HG03025 (cell line): Measurements from ENCODE around the gene CORO2A.
"Not testable (repeated sequence)": the region's sequence is repeated elsewhere in the genome, so short reads cannot be mapped to it uniquely, and the experiment has no call there.

Experiments
- ATAC-seq: cut with Tn5 transposase; IDR thresholded peaks from one replicate; pipeline ENCODE4 v1.9.1; 2021; ENCODE audit warnings: mild to moderate bottlenecking, moderate library complexity; ENCODE audit not compliant: unreplicated experiment, low FRiP score

CORO2A gene

GRCh38 chr9:98144076-98144475 is 48.4 kb downstream of the CORO2A start:
- ATAC-seq: no peak

DNA sequence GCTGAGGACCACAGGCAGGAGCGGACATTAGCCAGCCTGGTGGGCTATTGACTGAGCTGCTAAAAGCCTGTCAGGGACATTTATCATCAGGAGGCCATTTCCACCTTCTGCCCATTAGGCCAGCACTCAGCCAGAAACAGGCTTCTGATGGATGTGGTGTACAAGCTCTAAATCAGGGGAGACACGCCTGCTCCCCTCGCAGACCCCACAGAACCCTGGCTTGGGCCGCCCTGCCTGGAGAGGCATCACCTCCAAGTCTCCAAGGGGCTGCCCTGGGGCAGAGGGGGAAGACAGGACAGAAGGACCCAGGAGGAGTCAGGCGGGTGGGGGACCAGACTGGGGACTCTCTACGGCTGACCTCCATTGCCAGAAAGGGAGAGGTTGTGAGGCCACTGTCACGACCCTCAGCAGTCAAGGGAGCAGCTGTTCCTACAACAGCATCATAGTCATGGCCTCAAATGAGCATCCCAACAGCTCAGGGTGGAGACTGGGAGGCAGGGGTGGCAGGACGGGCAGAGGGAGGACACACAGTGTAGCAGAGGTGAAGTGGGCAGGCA is 49.4 kb downstream of the CORO2A start:
- no peak for ATAC-seq

DNA sequence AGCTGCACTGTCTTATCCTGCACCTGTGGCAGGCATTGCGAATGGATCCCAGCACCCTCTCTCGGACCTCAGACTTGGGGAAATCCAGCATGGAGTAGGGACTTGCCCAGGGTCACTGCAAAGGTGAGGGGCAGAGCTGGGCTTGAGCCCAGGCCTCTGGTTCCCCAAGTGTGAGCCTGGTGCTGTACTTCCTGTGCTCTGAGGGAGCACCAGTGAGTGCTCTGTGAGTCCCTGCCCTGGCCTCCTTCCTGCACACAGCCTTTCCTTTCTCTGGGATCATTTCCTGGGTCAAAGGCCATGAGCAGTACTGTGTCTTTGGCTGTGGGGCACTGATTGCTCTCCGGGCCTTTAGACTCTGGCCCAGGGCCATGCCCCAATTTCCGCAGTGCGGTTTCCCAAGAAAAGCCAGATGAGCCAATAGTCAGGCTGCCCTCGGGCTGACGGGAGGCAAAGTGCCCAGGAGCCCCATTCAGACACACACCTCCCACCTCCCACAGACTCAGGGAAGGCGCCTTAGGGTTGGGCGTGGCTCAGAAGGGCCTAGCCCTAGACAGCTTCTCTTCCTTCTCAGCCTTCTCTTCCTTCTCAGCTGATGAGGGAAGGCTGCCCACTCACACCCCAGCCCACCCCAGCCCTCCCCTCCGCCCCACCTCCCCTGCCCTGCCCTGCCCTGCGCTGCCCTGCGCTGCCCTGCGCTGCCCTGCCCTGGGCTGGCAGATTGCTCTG is 50.1 kb downstream of the CORO2A start:
- no peak for ATAC-seq

GRCh38 chr9:98140503-98140902 is 51.9 kb downstream of the CORO2A start:
- no peak for ATAC-seq

DNA sequence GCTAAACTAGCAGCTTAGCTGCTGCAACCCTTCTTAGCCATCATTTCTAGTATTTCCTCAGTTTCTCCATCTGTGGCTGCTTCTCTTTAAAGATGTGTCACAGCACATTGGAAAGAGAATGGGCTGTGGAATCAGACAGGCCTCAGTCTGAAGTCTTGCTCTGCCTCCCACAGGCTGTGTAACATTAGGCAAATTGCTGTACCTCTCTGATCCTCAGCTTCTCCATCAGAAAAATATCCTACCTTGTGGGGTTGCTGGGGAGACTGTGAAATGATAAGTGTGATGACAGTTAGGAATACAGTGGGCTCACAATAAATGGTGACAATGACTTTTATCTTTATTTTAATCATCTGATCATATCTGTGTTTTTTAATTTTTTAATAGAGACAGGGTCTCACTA is 55.9 kb downstream of the CORO2A start:
- no peak for ATAC-seq

GRCh38 chr9:98135938-98136337 is 56.5 kb downstream of the CORO2A start:
- no peak for ATAC-seq

- no peak for ATAC-seq
Observed at GRCh38 chr9:98135558-98135934, 56.9 kb downstream of the CORO2A start.

DNA sequence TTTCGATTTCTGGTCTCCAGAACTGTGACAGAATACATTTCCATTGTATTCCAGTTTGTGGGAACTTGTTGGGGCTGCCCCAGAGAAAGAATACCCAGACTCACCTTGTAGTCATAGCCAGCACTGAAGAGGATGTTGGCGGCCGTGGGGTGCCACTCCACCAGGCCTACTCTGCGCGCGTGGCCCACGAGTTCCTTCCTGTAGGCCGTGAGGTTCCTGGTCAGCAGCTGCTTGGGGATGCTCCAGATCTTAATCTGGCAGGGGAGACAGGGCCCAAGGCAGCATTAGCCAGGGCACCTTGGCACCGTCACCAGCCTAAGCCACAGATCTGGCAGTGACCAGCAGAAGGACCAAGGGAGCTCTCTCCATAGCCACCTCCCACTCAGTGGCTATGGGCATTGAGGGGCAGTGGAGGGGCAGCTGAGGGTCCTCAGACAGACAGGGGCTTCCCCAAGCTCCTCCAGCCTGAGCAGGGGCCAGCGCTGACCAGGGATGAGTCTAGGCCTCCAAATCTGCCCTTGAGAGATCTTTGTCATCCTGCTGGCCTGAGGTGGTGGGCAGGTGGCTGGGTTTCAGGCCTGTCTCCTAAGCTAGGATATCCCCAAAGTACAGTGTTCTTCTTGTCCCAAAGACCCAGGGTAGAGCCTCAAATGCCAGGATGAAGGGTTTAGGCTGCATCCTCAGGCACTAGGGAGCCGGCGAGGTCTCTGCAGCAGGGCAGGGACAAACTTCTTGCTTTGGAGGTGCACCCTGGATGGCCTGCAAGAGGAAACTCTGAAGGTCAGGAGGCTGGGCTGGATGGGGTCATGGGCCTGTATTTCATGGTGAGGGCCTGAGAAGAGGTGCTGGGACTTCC is 57.5 kb downstream of the CORO2A start:
- ATAC-seq: no peak

- ATAC-seq: no peak
Observed at GRCh38 chr9:98132806-98133631, 59.4 kb downstream of the CORO2A start.

- ATAC-seq: no peak
Observed at GRCh38 chr9:98132158-98132557, 60.3 kb downstream of the CORO2A start.

DNA sequence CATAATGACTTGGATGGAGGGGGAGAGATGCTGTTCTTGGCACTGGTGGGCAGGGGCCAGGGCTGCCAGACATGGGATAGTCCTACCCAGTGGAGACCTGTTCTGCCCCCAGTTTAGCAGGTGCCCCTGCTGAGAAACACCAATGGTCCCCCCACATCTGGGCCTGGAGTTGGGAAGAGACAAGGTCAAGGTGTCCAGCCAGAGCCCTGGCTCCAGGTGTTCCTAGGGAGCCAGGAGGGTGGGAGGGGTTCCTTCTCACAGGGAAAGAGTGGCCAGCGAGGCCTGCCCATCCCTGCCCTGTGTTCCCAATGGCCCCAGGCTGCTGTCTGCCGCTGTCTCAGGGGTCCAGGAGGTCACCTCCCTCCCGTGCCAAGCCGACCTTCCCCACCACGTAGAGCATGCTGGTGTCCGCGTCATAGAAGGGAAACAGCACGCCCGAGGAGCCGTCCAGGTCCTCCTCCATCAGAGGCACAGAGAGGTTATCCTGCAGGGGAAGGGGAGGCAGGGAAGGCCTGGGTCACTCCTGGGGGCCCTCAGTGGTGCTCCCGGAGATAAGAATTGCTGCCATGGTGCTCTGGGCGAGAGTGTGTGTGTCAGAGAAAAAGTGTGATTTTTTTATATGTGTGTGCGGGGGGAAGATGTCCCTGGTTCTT is 61.7 kb downstream of the CORO2A start:
- no peak for ATAC-seq

GRCh38 chr9:98130060-98130459 is 62.4 kb downstream of the CORO2A start:
- ATAC-seq: not testable (repeated sequence)

GRCh38 chr9:98129451-98129881 is 63.0 kb downstream of the CORO2A start:
- ATAC-seq: no peak

- no peak for ATAC-seq
Observed at GRCh38 chr9:98128316-98128715, 64.1 kb downstream of the CORO2A start.

GRCh38 chr9:98127226-98127625 is 65.2 kb downstream of the CORO2A start:
- ATAC-seq: no peak

GRCh38 chr9:98124637-98125426 is 67.6 kb downstream of the CORO2A start:
- ATAC-seq: no peak

DNA sequence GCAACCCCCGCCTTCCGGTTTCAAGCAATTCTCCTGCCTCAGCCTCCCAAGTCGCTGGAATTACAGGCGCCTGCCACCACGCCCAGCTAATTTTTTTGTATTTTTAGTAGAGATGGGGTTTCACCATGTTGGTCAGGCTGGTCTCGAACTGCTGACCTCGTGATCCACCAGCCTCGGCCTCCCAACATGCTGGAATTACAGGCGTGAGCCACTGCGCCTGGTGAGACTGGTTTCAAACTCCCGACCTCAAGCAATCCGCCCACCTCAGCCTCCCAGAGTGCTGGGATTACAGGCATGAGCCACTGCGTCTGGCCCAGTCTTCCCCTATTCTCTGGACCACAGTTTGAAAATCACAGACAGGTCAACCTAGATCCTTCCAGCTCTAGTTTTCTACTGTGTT is 68.3 kb downstream of the CORO2A start:
- ATAC-seq: not testable (repeated sequence)

- ATAC-seq: no peak
Observed at GRCh38 chr9:98121058-98121457, 71.4 kb downstream of the CORO2A start.

- no peak for ATAC-seq
Observed at GRCh38 chr9:98120476-98120875, 72.0 kb downstream of the CORO2A start.
